GM18526 (cell line): ENCODE results near the gene MAST3.

Source experiments
- POLR2A ChIP-seq: IDR thresholded peaks from 3 replicates; pipeline ENCODE4 v1.6.1; 2011; ENCODE audit not compliant: insufficient read length; ENCODE audit errors: extremely low read depth

MAST3 gene

GRCh38 chr19:18119717-18120105 lies 22.1 kb downstream of the MAST3 start:
- no peak for TF ChIP-seq POLR2A

- TF ChIP-seq POLR2A = no peak
Observed at GRCh38 chr19:18120127-18120526, 22.5 kb downstream of the MAST3 start.

GRCh38 chr19:18121166-18121565 lies 23.6 kb downstream of the MAST3 start:
- TF ChIP-seq POLR2A = no peak

GRCh38 chr19:18122424-18122823 lies 24.8 kb downstream of the MAST3 start:
- TF ChIP-seq POLR2A = no peak

GRCh38 chr19:18122860-18123795 lies 25.6 kb downstream of the MAST3 start:
- no peak for TF ChIP-seq POLR2A

GRCh38 chr19:18123819-18124218 lies 26.2 kb downstream of the MAST3 start:
- TF ChIP-seq POLR2A = no peak

- TF ChIP-seq POLR2A = no peak
Observed at GRCh38 chr19:18126097-18126496, 28.5 kb downstream of the MAST3 start.

GRCh38 chr19:18128044-18128443 lies 30.5 kb downstream of the MAST3 start:
- no peak for TF ChIP-seq POLR2A

- TF ChIP-seq POLR2A = no peak
Observed at GRCh38 chr19:18128805-18129204, 31.2 kb downstream of the MAST3 start.

GRCh38 chr19:18130523-18131242 lies 33.1 kb downstream of the MAST3 start:
- TF ChIP-seq POLR2A = no peak

- no peak for TF ChIP-seq POLR2A
Observed at GRCh38 chr19:18131841-18132596, 34.4 kb downstream of the MAST3 start.

GRCh38 chr19:18135712-18136584 lies 38.4 kb downstream of the MAST3 start:
- TF ChIP-seq POLR2A = no peak

GRCh38 chr19:18137242-18137641 lies 39.7 kb downstream of the MAST3 start:
- no peak for TF ChIP-seq POLR2A

- no peak for TF ChIP-seq POLR2A
Observed at GRCh38 chr19:18137657-18138339, 40.2 kb downstream of the MAST3 start.

GRCh38 chr19:18140473-18140872 lies 42.9 kb downstream of the MAST3 start:
- TF ChIP-seq POLR2A = no peak

GRCh38 chr19:18141031-18141430 lies 43.5 kb downstream of the MAST3 start:
- TF ChIP-seq POLR2A = no peak
